GM12878 (cell line): Measurements from ENCODE around the gene SORL1. TPM values are rescaled to one million over a fixed set of nuclear protein-coding genes. Genes with fewer than 3 reads are reported as not detected.

Source experiments
- BCLAF1 ChIP-seq: fragments of 450-650 bp; IDR thresholded peaks from 2 replicates; pipeline ENCODE4 v1.6.1; 2017; ENCODE audit warnings: antibody characterized with exemption, mild to moderate bottlenecking, moderate library complexity
- EZH2 ChIP-seq: IDR thresholded peaks from 2 replicates; pipeline ENCODE4 v1.6.1; 2012; ENCODE audit warnings: low read depth, mild to moderate bottlenecking, control low read depth, inconsistent platforms, low read length, borderline replicate concordance; ENCODE audit not compliant: control insufficient read depth
- IRF4 ChIP-seq: IDR thresholded peaks from 2 replicates; pipeline ENCODE4 v1.6.1; 2011; ENCODE audit warnings: low read depth, low read length
- MXI1 ChIP-seq: fragments of 150-350 bp; IDR thresholded peaks from 2 replicates; pipeline ENCODE4 v1.6.1; 2011; ENCODE audit warnings: low read depth, mild to moderate bottlenecking, inconsistent platforms, low read length, improper control_type of control experiment
- RCOR1 ChIP-seq: conservative IDR thresholded peaks from 2 replicates; pipeline ENCODE4 v1.6.1; 2012; ENCODE audit warnings: low read depth, low read length, improper control_type of control experiment
- SMAD5 ChIP-seq: IDR thresholded peaks from 2 replicates; pipeline ENCODE4 v1.6.1; 2016; ENCODE audit warnings: antibody characterized with exemption, low read depth
- TCF12 ChIP-seq: IDR thresholded peaks from 2 replicates; pipeline ENCODE4 v1.6.1; 2011; ENCODE audit warnings: low read depth, mild to moderate bottlenecking, low read length
- TCF7 ChIP-seq: IDR thresholded peaks from 2 replicates; pipeline ENCODE4 v1.6.1; 2014; ENCODE audit warnings: antibody characterized with exemption, borderline replicate concordance
- polyA plus RNA-seq, 11 experiments: library from polyadenylated mRNA; depleted of rRNA in 4 of 11; unstranded in 6 of 11; stranded (reverse) in 5 of 11; fragments of >200 nt; fragmentation: Nextera tagmentation in 4 of 11; fragmentation: Illumina TruSeq in 1 of 11; extraction: Ambion mirVana in 4 of 11; extraction: Trizol in 1 of 11; gene quantifications; 1 replicate in 1 of 11; 2 replicates in 10 of 11; pipeline versions ENCODE4 v1.2.1 to v1.2.3, GENCODE V29; 2011 to 2016; ENCODE audit warnings: inconsistent platforms in 2 of 11, missing spikeins in 2 of 11, low read depth in 1 of 11
- total RNA-seq, 4 experiments: library from RNA; depleted of rRNA in 3 of 4; stranded (reverse); fragments of >200 nt in 3 of 4; fragmentation: Illumina TruSeq in 1 of 4; extraction: Trizol in 1 of 4; gene quantifications; 2 replicates each; pipeline versions ENCODE4 v1.2.1 to v1.2.3, GENCODE V29; 2013 to 2021
- TF ChIP-seq, protein P1 (sequence below): fragments of 450-650 bp; formaldehyde crosslinking; IDR thresholded peaks from 2 replicates; pipeline ENCODE4 v1.5.0; 2022; ENCODE audit warnings: mild to moderate bottlenecking, missing genetic modification characterization
- TF ChIP-seq, protein P2 (sequence below): fragments of 450-650 bp; IDR thresholded peaks from 2 replicates; pipeline ENCODE4 v1.6.1; 2014; ENCODE audit warnings: mild to moderate bottlenecking

The SORL1 gene
- total and polyA plus RNA-seq, 10 of the 15 experiments (the other 5 are each of a cell fraction or from before 2014, with no cell fraction given): 20.2 to 107 (median 59.9) TPM

DNA sequence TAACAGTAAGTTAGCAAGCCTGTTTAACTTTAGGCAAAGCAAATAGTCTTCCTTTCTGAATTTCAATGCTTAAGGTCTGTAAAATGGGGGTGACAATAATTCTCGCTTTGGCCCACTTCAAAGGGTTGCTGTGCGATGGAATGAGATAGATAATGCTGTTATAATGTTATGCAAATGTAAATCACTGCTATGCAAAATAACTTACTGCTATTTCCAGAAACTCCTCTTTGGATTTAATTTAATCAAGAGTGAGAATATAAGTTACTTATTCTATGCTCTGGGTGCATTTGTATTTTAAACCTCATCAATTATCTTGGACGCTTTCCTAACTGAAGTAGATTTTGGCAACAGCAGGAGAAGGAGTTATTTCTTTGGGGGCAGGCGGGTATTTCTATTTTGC is 4.1 kb upstream of the SORL1 start (continued):
- no peak for TF ChIP-seq RCOR1
- TF ChIP-seq, protein P1, sequence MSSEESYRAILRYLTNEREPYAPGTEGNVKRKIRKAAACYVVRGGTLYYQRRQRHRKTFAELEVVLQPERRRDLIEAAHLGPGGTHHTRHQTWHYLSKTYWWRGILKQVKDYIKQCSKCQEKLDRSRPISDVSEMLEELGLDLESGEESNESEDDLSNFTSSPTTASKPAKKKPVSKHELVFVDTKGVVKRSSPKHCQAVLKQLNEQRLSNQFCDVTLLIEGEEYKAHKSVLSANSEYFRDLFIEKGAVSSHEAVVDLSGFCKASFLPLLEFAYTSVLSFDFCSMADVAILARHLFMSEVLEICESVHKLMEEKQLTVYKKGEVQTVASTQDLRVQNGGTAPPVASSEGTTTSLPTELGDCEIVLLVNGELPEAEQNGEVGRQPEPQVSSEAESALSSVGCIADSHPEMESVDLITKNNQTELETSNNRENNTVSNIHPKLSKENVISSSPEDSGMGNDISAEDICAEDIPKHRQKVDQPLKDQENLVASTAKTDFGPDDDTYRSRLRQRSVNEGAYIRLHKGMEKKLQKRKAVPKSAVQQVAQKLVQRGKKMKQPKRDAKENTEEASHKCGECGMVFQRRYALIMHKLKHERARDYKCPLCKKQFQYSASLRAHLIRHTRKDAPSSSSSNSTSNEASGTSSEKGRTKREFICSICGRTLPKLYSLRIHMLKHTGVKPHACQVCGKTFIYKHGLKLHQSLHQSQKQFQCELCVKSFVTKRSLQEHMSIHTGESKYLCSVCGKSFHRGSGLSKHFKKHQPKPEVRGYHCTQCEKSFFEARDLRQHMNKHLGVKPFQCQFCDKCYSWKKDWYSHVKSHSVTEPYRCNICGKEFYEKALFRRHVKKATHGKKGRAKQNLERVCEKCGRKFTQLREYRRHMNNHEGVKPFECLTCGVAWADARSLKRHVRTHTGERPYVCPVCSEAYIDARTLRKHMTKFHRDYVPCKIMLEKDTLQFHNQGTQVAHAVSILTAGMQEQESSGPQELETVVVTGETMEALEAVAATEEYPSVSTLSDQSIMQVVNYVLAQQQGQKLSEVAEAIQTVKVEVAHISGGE (CRISPR knock-in tag): no peak
- TF ChIP-seq, protein P2, sequence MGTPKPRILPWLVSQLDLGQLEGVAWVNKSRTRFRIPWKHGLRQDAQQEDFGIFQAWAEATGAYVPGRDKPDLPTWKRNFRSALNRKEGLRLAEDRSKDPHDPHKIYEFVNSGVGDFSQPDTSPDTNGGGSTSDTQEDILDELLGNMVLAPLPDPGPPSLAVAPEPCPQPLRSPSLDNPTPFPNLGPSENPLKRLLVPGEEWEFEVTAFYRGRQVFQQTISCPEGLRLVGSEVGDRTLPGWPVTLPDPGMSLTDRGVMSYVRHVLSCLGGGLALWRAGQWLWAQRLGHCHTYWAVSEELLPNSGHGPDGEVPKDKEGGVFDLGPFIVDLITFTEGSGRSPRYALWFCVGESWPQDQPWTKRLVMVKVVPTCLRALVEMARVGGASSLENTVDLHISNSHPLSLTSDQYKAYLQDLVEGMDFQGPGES: no peak
- no peak for TF ChIP-seq BCLAF1
- no peak for TF ChIP-seq TCF12
- no peak for TF ChIP-seq EZH2
- no peak for TF ChIP-seq IRF4
- TF ChIP-seq TCF7: no peak
- TF ChIP-seq SMAD5: no peak
- no peak for TF ChIP-seq MXI1
